Liver (tissue), 9 donors: Measurements from ENCODE around the gene RAB7A. TPM values are rescaled to one million over a fixed set of nuclear protein-coding genes. Genes with fewer than 3 reads are reported as not detected.

Experiments used
- DNase-seq: peaks from one replicate; pipeline ENCODE4 v3.0.0-alpha.2; 2017; ENCODE audit warnings: low spot score
- H3K27ac ChIP-seq, 2 donors: one replicate each; pipeline ENCODE4 v1.7.0; 2013; ENCODE audit warnings: inconsistent platforms in 2 of 2, low read length in 2 of 2, control low read depth in 1 of 2, low read depth in 1 of 2, mild to moderate bottlenecking in 1 of 2
- H3K27me3 ChIP-seq, 4 donors: one replicate each; pipeline versions ENCODE4 v1.6.1 to v1.7.0; 2013; ENCODE audit warnings: low read length in 3 of 4, inconsistent platforms in 1 of 4, mild to moderate bottlenecking in 1 of 4, moderate library complexity in 1 of 4; ENCODE audit not compliant: control insufficient read depth in 4 of 4, insufficient read depth in 4 of 4
- H3K36me3 ChIP-seq, 4 donors: one replicate each; pipeline versions ENCODE4 v1.6.1 to v1.7.0; 2013; ENCODE audit warnings: low read length in 3 of 4, mild to moderate bottlenecking in 3 of 4, low read depth in 1 of 4, moderate library complexity in 1 of 4; ENCODE audit not compliant: control insufficient read depth in 4 of 4, insufficient read depth in 3 of 4
- H3K4me1 ChIP-seq, 4 donors: one replicate each; pipeline versions ENCODE4 v1.6.1 to v1.7.0; 2013; ENCODE audit warnings: low read length in 3 of 4, mild to moderate bottlenecking in 3 of 4, moderate library complexity in 1 of 4; ENCODE audit not compliant: control insufficient read depth in 4 of 4, insufficient read depth in 4 of 4
- H3K4me3 ChIP-seq, 3 donors: one replicate each; pipeline versions ENCODE4 v1.6.1 to v1.7.0; 2013; ENCODE audit warnings: low read length in 3 of 3, control low read depth in 1 of 3, low read depth in 1 of 3, mild to moderate bottlenecking in 1 of 3
- H3K9ac ChIP-seq, 2 donors: one replicate each; pipeline ENCODE4 v1.7.0; 2013; ENCODE audit warnings: low read length in 2 of 2, mild to moderate bottlenecking in 2 of 2, moderate library complexity in 2 of 2, control low read depth in 1 of 2, low read depth in 1 of 2
- H3K9me3 ChIP-seq, 4 donors: one replicate each; pipeline versions ENCODE4 v1.6.1 to v1.7.0; 2013; ENCODE audit warnings: low read length in 3 of 4; ENCODE audit not compliant: control insufficient read depth in 4 of 4
- CTCF ChIP-seq: fragments of 150-350 bp; IDR thresholded peaks from 2 replicates; pipeline ENCODE4 v1.5.1; 2017; ENCODE audit warnings: improper control_type of control experiment, low read depth, low read length; ENCODE audit not compliant: missing input control
- EGR1 ChIP-seq, 2 donors: IDR thresholded peaks; 2 replicates each; pipeline ENCODE4 v1.6.1; 2016 to 2018; ENCODE audit warnings: antibody characterized with exemption in 2 of 2, low read depth in 2 of 2
- JUND ChIP-seq, 2 donors: IDR thresholded peaks; 2 replicates each; pipeline ENCODE4 v1.6.1; 2016; ENCODE audit warnings: antibody characterized with exemption in 2 of 2
- NR2F2 ChIP-seq: IDR thresholded peaks from 2 replicates; pipeline ENCODE4 v1.6.1; 2016; ENCODE audit warnings: antibody characterized with exemption
- RAD21 ChIP-seq, 2 donors: IDR thresholded peaks; 2 replicates each; pipeline ENCODE4 v1.6.1; 2016; ENCODE audit warnings: antibody characterized with exemption in 2 of 2, mild to moderate bottlenecking in 2 of 2
- REST ChIP-seq: IDR thresholded peaks from 2 replicates; pipeline ENCODE4 v1.6.1; 2016; ENCODE audit warnings: antibody characterized with exemption, mild to moderate bottlenecking
- SP1 ChIP-seq: IDR thresholded peaks from 2 replicates; pipeline ENCODE4 v1.6.1; 2018; ENCODE audit warnings: antibody characterized with exemption, mild to moderate bottlenecking
- WGBS: extraction: QIAGEN DNeasy Blood & Tissue Kit; methylation state at CpG from one replicate; pipeline ENCODE4 v1.1.7; 2013; 5-methylcytosine and 5-hydroxymethylcytosine counted together
- polyA plus RNA-seq, 2 donors: library from polyadenylated mRNA; stranded (reverse) in 1 of 2; unstranded in 1 of 2; fragments of 200-250 nt in 1 of 2; fragments of >200 nt in 1 of 2; fragmentation: Nextera tagmentation in 1 of 2; extraction: Ambion mirVana in 1 of 2; gene quantifications; one replicate each; pipeline versions ENCODE4 v1.2.1 to v1.2.3, GENCODE V29; 2013 to 2015
- total RNA-seq, 2 donors: library from RNA; depleted of rRNA; stranded (reverse); fragments of >200 nt; gene quantifications; one replicate each; pipeline ENCODE4 v1.2.3, GENCODE V29; 2014
- donor health status: healthy.
- donor health status: healthy.
- donor health status: healthy.
- donor health status: healthy.
- donor health status: healthy.

RAB7A gene
- total and polyA plus RNA-seq, 4 donors = 34.6 to 90.6 (median 63.4) TPM

GRCh38 chr3:128764863-128765262, 38.9 kb downstream of the RAB7A start (continued):
- no peak for TF ChIP-seq REST

GRCh38 chr3:128767094-128767750, 41.2 kb downstream of the RAB7A start:
- Histone ChIP-seq H3K9me3 (no peaks in the 10 kb centered on the region), H3K9ac (no peak overlapping the region), H3K4me1 (peaks cover 3 to 9% (median 5%) of the 10 kb centered on the region in 4 donors), H3K27me3 (no peaks in the 10 kb centered on the region), H3K36me3 (no peaks in the 10 kb centered on the region), H3K4me3 (no peak overlapping the region), H3K27ac (no peak overlapping the region)
- TF ChIP-seq RAD21 (IDR thresholded peaks at IDR 0.05) = no peak
- TF ChIP-seq REST = no peak
- no peak for TF ChIP-seq CTCF
- no peak for TF ChIP-seq NR2F2
- WGBS = 86% methylated on average over 6 of the region's 6 CpGs
- no peak for DNase-seq

- 85% methylated on average over 5 of the region's 5 CpGs for WGBS
These were observed 42.5 kb downstream of the RAB7A start for GRCh38 chr3:128768471-128768870.

More at GRCh38 chr3:128768471-128768870, 42.5 kb downstream of the RAB7A start:
- Histone ChIP-seq H3K9ac (no peak overlapping the region), H3K36me3 (peaks cover 0 to 3% (median 0%) of the 10 kb centered on the region in 4 donors), H3K27me3 (no peaks in the 10 kb centered on the region), H3K27ac (no peak overlapping the region), H3K9me3 (no peaks in the 10 kb centered on the region), H3K4me3 (no peak overlapping the region), H3K4me1 (peaks cover 3 to 9% (median 5%) of the 10 kb centered on the region in 4 donors)
- TF ChIP-seq RAD21 (IDR thresholded peaks at IDR 0.05) = no peak
- no peak for TF ChIP-seq SP1
- no peak for TF ChIP-seq JUND (IDR thresholded peaks at IDR 0.05)
- TF ChIP-seq EGR1 (IDR thresholded peaks at IDR 0.05; ENCODE audit: low read depth in 2 of 2) = no peak
- no peak for TF ChIP-seq CTCF
- DNase-seq = no peak
